SW480 (cell line): ENCODE results near the gene GSTM2.

ENCODE experiments used
- DNase-seq: peaks from one replicate; pipeline ENCODE4 v3.0.0-alpha.2; 2016; ENCODE audit warnings: low spot score

Gene GSTM2

DNA sequence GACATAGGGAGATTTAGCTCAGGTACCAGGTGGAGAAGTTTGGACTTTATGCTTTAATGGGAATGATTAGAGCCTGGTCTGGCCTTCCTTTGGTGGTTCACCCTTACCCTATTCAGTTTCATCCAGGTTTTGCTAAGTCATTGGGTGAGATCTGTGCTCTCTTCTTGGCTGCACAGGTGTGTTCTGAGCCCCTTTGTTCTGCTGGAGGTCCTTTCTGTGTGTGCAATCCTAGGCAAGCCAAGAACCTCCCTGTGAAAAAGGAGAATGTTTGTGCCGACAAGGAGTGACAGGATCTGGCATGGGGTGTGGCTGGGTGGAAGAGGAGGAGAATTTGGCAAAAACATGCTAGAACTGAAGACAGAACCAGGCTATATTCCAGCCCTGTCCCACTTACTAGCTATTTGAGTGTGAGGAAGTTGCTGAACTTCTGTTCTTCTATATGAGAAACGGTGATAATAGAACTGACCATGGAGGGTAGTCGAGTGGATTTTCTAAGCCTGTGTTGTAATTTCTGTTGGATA lies 48.8 kb downstream of the GSTM2 start:
- DNase-seq: no peak

DNA sequence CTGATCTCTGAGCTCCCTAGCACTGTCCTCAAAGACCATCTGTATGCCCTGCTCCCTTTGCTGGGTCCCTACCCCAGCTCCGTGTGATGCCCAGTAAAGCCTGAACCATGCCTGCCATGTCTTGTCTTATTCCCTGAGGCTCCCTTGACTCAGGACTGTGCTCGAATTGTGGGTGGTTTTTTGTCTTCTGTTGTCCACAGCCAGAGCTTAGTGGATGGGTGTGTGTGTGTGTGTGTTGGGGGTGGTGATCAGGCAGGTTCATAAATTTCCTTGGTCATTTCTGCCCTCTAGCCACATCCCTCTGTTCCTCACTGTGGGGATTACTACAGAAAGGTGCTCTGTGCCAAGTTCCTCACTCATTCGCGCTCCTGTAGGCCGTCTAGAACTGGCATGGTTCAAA lies 49.9 kb downstream of the GSTM2 start:
- no peak for DNase-seq

DNA sequence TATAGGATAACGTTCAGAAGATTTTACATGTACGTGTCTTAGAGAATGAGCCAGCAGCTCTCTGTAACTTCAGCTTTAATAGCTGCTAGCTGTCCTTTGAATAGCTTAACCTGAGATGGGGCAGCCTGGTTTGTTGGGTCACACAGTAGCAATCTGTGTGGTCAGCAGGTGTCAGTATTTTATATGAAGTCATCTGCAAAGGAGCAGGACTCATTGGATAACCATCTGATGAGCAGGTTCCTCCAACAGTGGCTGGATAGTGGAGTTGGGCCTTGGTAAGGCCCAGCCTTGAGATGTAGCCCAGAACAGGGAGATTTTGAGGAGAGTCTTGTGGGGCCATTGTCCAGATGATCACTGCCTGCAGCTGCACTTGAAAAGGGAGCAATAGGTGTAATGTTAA lies 50.6 kb downstream of the GSTM2 start:
- peak; percentile 66 for DNase-seq

DNA sequence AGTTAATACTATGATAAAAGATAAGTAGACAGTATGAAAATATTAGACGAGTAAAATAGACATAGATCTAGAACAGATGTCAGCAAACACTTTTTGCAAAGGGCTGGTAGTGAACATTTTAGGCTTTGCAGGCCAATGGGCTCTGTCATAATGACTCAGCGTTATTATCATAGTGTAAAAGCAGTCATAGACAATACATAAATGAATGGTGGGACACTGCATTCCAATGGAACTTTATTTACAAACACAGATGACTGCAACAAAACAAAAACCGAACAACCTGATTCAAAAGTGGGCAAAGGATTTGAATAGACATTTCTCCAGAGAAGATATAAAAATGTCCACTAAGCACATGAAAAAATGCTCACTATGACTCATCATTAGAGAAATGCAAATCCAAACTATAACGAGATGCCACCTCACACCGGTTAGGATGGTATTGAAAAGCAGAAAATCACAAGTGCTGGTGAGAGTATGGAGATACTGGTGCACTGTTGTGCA lies 51.5 kb downstream of the GSTM2 start:
- DNase-seq: no peak

DNA sequence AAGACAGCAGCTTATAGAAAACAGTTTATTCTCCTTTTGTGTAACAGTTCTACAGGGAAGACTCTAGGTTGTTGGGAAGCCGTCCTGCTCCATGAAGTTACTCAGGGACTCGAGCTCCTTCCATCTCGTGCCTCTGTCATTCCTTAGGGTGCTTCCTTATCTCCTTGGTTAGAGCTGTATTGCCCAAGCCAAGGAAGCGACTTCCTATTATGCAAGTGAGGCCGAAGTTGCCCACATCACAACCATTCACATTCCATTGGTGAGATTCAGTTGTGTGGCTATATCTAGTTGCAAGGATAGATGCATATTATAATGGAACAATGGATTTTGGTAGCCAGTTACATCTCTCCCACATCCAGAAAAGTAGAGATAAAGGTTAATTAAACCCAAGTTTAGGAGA lies 53.2 kb downstream of the GSTM2 start:
- DNase-seq: no peak

DNA sequence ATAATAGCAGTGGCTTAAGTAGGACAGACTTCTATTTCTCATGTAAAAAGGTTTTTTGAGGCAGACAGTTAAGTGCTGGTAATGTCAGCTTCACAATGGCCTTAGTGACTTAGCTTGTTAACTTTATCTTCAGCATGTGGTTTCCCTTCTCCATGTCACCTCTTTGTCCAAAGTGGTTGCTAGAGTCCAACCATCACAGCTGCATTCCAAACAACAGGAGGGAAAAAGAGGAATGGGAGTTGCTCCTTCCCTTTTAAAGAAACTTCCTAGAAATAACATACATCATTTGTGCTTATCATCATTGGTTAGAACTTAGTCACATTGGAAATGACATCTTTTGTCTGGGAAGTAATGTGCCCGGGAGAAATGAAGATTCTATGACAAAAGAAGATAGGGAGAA lies 54.1 kb downstream of the GSTM2 start:
- DNase-seq: no peak

DNA sequence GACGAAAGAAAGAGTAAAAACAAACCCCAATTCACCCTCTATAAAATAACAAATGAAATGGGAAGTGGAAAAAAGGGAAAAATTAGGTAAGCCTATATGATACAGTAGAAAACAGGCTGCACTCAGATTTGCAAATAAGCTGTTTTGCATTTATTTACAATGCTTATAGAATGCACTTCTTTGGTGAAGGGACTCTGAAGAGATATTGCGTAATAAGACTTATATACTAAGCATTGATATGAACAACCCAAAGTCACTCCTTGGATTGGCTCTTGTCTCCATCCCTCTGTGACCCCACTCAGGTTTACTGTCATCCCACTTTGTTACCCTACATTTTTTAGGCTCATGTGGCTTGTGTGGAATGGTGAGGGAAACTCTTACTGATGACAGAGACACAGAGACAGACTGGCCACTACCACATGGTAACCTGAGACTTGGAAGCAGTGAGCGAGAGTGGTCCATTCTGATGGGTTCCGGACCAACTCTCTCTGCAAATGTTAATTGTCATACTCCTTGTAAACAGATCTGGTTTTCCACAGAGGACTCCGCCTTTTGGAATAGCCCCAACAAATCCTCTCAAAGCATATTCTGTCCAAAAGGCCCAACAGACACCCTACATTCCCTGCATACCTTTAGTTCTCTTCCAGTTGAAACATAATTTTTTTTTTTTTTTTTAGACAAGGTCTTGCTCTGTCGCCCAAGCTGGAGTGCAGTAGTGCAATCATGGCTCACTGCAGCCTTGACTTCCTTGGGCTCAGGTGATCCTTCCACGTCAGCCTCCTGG lies 55.2 kb downstream of the GSTM2 start:
- DNase-seq: no peak
